Breast epithelium (tissue), 4 donors: ENCODE results near the gene RBM41. TPM values are rescaled to one million over a fixed set of nuclear protein-coding genes. Genes with fewer than 3 reads are reported as not detected.
A peak's percentile ranks its signal among the peaks of the same experiment; 100 is the strongest.

ENCODE experiments used
- DNase-seq, 2 donors: peaks; one replicate each; pipeline ENCODE4 v3.0.0-alpha.2; 2019; ENCODE audit warnings: low spot score in 2 of 2
- H3K27ac ChIP-seq, 2 donors: fragments of 200-600 bp; sonication (generic) in 1 of 2; one replicate each; pipeline ENCODE4 v1.5.1; 2016 to 2019; ENCODE audit warnings: mild to moderate bottlenecking in 1 of 2
- H3K27me3 ChIP-seq, 2 donors: fragments of 200-600 bp; sonication (generic) in 1 of 2; one replicate each; pipeline versions ENCODE4 v1.5.1 to v1.6.0; 2017 to 2019; ENCODE audit warnings: control low read depth in 1 of 2, mild to moderate bottlenecking in 1 of 2
- H3K36me3 ChIP-seq: fragments of 200-600 bp; one replicate; pipeline ENCODE4 v1.5.1; 2019
- H3K4me1 ChIP-seq, 2 donors: fragments of 200-600 bp; sonication (generic); one replicate each; pipeline ENCODE4 v1.5.1; 2016 to 2019; ENCODE audit warnings: control low read depth in 1 of 2
- H3K4me3 ChIP-seq, 3 donors: fragments of 200-600 bp; sonication (generic); 1 replicate in 2 of 3; 2 replicates in 1 of 3; pipeline ENCODE4 v1.5.1; 2016 to 2019; ENCODE audit warnings: mild to moderate bottlenecking in 3 of 3, moderate library complexity in 2 of 3
- H3K9me3 ChIP-seq, 2 donors: fragments of 200-600 bp; sonication (generic) in 1 of 2; one replicate each; pipeline ENCODE4 v1.5.1; 2016 to 2019; ENCODE audit warnings: control low read depth in 1 of 2
- CTCF ChIP-seq, 3 donors: fragments of 450-650 bp; IDR thresholded peaks; one replicate each; pipeline ENCODE4 v1.5.1; 2016 to 2017; ENCODE audit warnings: antibody characterized with exemption in 3 of 3, mild to moderate bottlenecking in 3 of 3, moderate library complexity in 3 of 3
- POLR2A ChIP-seq: fragments of 450-650 bp; IDR thresholded peaks from one replicate; pipeline ENCODE4 v1.6.1; 2016; ENCODE audit warnings: antibody characterized with exemption, mild to moderate bottlenecking, moderate library complexity
- POLR2AphosphoS5 ChIP-seq, 3 donors: sonication (generic); formaldehyde crosslinking; IDR thresholded peaks; one replicate each; pipeline ENCODE4 v1.6.1; 2017; ENCODE audit warnings: antibody characterized with exemption in 3 of 3
- intact Hi-C: fragments of 100-400 bp; cut with DNase I; formaldehyde crosslinking; loops from one replicate; pipeline ENCODE4 v1.15.1; 2023; ENCODE audit warnings: low total_unique reads
- total RNA-seq, 3 donors: library from RNA; depleted of rRNA; stranded (reverse); fragments of >200 nt; gene quantifications; one replicate each; pipeline ENCODE4 v1.1.0, GENCODE V29; 2016

RBM41 gene
- total RNA-seq, 3 donors from 2014 or later, result 12.0 to 32.5 (median 17.0) TPM

- no peak overlapping the region for H3K27ac ChIP-seq
- intact Hi-C loops, result no loop called here
- no peak for DNase-seq
- H3K4me1 ChIP-seq, result no peaks in the 10 kb centered on the region
- no peaks in the 10 kb centered on the region for H3K36me3 ChIP-seq
- peak overlapping the region in 1 of 3 donors; percentile 38 for H3K4me3 ChIP-seq
- TF ChIP-seq POLR2AphosphoS5 (IDR thresholded peaks at IDR 0.05), result no peak
- TF ChIP-seq CTCF (IDR thresholded peaks at IDR 0.05), result no peak
- no peak for TF ChIP-seq POLR2A
- H3K27me3 ChIP-seq, result peaks cover 0 to 22% of the 10 kb centered on the region in 2 donors
- H3K9me3 ChIP-seq, result no peaks in the 10 kb centered on the region
Measured at GRCh38 chrX:107154787-107155620, 36.4 kb upstream of the RBM41 start.

DNA sequence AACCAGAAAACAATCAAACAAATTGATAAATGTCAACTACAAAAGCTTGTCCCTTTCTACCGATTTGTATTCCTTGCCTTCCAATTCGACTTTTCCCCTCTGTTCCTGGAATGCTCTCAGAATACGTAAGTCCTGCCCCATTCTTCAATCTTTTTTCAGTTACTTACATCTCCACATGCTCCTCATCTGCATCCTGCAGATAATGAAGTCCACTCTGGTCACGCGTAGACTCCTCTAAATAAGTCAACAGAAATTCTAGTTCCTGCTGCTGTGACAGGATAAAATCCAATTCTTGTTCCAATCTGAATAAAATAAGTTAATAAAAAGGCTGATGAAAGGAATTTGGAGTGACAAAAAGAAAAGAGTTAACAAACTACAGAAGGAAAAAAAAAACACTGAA, 34.4 kb upstream of the RBM41 start:
- H3K4me1 ChIP-seq, result no peaks in the 10 kb centered on the region
- DNase-seq, result no peak
- H3K4me3 ChIP-seq, result no peak overlapping the region
- intact Hi-C loops, result no loop called here
- no peaks in the 10 kb centered on the region for H3K9me3 ChIP-seq
- no peak overlapping the region for H3K27ac ChIP-seq
- no peaks in the 10 kb centered on the region for H3K36me3 ChIP-seq
- TF ChIP-seq POLR2AphosphoS5 (IDR thresholded peaks at IDR 0.05) (no peak), CTCF (IDR thresholded peaks at IDR 0.05) (no peak), POLR2A (no peak)
- peaks cover 0 to 30% of the 10 kb centered on the region in 2 donors for H3K27me3 ChIP-seq

DNA sequence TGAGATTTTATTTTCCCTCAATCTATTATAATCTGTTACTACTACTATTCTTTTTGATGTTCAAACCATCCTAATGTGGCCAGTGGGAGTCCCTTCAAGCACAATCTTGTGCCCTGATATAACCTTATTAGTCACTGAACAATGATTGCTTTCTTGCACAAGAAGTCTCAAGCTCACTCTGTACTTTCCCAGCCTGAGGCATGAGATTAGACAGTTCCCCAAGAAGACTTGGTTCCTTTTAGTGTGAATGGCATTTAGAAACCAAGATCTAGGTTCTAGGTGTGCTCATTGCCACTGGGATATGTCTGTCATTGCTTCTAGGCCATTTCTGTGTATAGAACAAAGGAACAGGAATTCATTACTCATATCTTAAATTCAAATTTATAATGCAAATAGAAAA, 28.0 kb upstream of the RBM41 start:
- H3K27ac ChIP-seq, result no peak overlapping the region
- DNase-seq, result no peak
- no peaks in the 10 kb centered on the region for H3K9me3 ChIP-seq
- no peaks in the 10 kb centered on the region for H3K36me3 ChIP-seq
- H3K4me3 ChIP-seq, result no peak overlapping the region
- intact Hi-C loops, result no loop called here
- H3K27me3 ChIP-seq, result peaks cover 0 to 34% of the 10 kb centered on the region in 2 donors
- H3K4me1 ChIP-seq, result no peaks in the 10 kb centered on the region
- TF ChIP-seq POLR2AphosphoS5 (IDR thresholded peaks at IDR 0.05) (no peak), CTCF (IDR thresholded peaks at IDR 0.05) (no peak), POLR2A (no peak)

DNA sequence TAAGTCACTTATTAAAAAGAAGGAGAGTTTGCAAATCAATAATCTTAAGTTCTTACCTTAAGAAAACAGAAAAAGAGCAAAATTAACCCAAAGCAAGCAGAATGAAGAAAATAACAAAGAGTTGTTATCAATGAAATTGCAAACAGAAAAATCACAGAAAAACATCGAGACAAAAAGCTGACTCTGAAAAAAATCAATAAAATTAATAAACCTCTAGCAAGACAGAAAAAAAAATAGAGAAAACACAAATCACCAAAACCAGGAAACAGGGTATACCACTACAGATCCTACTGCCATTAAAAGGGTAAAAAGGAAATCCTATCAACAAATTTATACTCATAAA, 17.3 kb upstream of the RBM41 start:
- intact Hi-C loops, result no loop called here
- no peaks in the 10 kb centered on the region for H3K9me3 ChIP-seq
- H3K27ac ChIP-seq, result no peak overlapping the region
- H3K27me3 ChIP-seq, result peaks cover 0 to 26% of the 10 kb centered on the region in 2 donors
- no peak for DNase-seq
- no peaks in the 10 kb centered on the region for H3K36me3 ChIP-seq
- H3K4me1 ChIP-seq, result no peaks in the 10 kb centered on the region
- no peak for TF ChIP-seq CTCF (IDR thresholded peaks at IDR 0.05)
- TF ChIP-seq POLR2A, result no peak
- TF ChIP-seq POLR2AphosphoS5 (IDR thresholded peaks at IDR 0.05), result no peak
- no peak overlapping the region for H3K4me3 ChIP-seq

DNA sequence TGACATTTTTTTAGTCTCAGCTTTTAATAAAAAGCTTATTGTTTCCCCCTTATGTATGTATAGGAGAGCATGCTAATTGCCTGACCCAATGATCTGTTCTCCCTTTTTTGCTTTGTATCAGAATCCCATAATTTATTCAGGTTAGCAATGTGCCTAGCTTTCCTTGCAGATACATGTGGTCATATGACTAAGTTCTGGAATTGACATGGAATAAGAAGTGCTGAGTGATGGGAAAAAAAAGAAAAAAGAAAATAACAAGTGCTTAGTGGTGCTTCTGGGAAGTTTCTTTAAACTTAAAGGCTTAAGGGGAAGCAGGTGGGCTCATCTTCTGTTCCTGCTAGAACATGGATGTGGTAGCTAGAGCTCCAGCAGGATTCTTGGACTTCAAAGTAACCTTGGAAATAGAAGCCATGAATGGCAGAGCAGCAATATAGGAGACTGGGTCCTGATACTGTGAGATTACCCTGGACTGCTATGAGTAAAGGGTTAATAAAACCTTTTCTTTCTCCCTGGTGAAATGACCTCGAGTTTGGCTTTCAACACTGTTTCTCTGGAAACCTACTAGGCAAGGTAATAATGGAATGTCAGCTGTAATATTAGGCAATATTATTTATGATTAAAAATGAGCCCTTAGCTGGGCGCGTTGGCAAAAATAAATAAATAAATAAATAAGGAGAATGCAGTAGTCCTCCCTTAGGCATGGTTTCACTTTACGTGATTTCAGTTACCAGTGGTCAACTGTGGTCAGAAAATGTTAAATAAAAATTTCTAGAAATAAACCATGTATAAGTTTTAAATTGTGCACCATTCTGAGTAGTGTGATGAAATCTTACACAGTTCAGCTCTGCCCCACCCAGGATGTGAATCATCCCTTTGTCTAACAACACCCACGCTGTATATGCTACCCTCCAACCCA, 16.7 kb upstream of the RBM41 start:
- TF ChIP-seq POLR2A, result no peak
- no peak for TF ChIP-seq CTCF (IDR thresholded peaks at IDR 0.05)
- no peak for TF ChIP-seq POLR2AphosphoS5 (IDR thresholded peaks at IDR 0.05)
- no peaks in the 10 kb centered on the region for H3K4me1 ChIP-seq
- intact Hi-C loops, result no loop called here
- no peaks in the 10 kb centered on the region for H3K36me3 ChIP-seq
- H3K27ac ChIP-seq, result no peak overlapping the region
- H3K27me3 ChIP-seq, result peaks cover 0 to 26% of the 10 kb centered on the region in 2 donors
- no peak overlapping the region for H3K4me3 ChIP-seq
- no peak for DNase-seq
- H3K9me3 ChIP-seq, result no peaks in the 10 kb centered on the region
